PFSK-1 (cell line): ENCODE data around the gene PTPRT.

Experiments
- FOXP2 ChIP-seq: optimal IDR thresholded peaks from 2 replicates; pipeline ENCODE3; 2011; ENCODE audit warnings: borderline replicate concordance, control low read depth, inconsistent platforms; ENCODE audit not compliant: insufficient read depth; ENCODE audit errors: extremely low read length, extremely low read depth
- POLR2AphosphoS5 ChIP-seq: IDR thresholded peaks from 2 replicates; pipeline ENCODE4 v1.6.1; 2012; ENCODE audit warnings: low read depth, mild to moderate bottlenecking, control low read depth, low read length, moderate library complexity
- SIN3A ChIP-seq: IDR thresholded peaks from 2 replicates; pipeline ENCODE4 v1.6.1; 2012; ENCODE audit warnings: mild to moderate bottlenecking, low read length, moderate library complexity, borderline replicate concordance; ENCODE audit not compliant: insufficient read depth
- TAF1 ChIP-seq: IDR thresholded peaks from 2 replicates; pipeline ENCODE4 v1.6.1; 2012; ENCODE audit warnings: low read length, control low read depth, borderline replicate concordance; ENCODE audit not compliant: insufficient read depth
- TF ChIP-seq, protein P1 (sequence below), 2 experiments: IDR thresholded peaks; 2 replicates each; pipeline versions ENCODE4 v1.6.1 to v1.8.0; 2011 to 2012; ENCODE audit warnings: low read depth in 2 of 2, low read length in 2 of 2, control low read depth in 1 of 2, inconsistent platforms in 1 of 2, mild to moderate bottlenecking in 1 of 2, moderate library complexity in 1 of 2; ENCODE audit not compliant: insufficient read depth in 1 of 2

PTPRT gene

DNA sequence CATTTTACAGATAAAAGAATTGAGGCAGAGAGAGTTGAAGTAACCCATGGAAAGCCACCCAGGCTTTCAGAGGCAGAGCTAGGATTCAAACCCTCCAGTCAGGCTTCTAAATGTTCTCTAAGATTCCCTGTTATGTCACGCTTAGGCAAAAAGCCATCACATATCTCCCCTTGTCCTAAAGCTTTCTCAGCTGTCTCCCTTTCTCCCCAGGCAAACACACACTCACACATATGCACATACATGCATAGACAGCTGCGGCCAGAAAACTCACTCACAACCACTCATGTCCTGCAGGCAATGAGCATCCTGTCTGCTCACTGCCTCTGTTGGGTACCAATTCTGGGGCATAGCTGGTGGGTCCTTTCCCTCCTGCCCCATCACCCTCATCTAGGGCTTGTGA is 975.6 kb downstream of the PTPRT start:
- TF ChIP-seq FOXP2 (no peak), SIN3A (no peak), TAF1 (no peak), POLR2AphosphoS5 (no peak)
- TF ChIP-seq, protein P1, sequence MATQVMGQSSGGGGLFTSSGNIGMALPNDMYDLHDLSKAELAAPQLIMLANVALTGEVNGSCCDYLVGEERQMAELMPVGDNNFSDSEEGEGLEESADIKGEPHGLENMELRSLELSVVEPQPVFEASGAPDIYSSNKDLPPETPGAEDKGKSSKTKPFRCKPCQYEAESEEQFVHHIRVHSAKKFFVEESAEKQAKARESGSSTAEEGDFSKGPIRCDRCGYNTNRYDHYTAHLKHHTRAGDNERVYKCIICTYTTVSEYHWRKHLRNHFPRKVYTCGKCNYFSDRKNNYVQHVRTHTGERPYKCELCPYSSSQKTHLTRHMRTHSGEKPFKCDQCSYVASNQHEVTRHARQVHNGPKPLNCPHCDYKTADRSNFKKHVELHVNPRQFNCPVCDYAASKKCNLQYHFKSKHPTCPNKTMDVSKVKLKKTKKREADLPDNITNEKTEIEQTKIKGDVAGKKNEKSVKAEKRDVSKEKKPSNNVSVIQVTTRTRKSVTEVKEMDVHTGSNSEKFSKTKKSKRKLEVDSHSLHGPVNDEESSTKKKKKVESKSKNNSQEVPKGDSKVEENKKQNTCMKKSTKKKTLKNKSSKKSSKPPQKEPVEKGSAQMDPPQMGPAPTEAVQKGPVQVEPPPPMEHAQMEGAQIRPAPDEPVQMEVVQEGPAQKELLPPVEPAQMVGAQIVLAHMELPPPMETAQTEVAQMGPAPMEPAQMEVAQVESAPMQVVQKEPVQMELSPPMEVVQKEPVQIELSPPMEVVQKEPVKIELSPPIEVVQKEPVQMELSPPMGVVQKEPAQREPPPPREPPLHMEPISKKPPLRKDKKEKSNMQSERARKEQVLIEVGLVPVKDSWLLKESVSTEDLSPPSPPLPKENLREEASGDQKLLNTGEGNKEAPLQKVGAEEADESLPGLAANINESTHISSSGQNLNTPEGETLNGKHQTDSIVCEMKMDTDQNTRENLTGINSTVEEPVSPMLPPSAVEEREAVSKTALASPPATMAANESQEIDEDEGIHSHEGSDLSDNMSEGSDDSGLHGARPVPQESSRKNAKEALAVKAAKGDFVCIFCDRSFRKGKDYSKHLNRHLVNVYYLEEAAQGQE (IDR thresholded peaks at IDR 0.05; ENCODE audit: insufficient read depth in 1 of 2, low read depth in 2 of 2, low read length in 2 of 2): no peak

DNA sequence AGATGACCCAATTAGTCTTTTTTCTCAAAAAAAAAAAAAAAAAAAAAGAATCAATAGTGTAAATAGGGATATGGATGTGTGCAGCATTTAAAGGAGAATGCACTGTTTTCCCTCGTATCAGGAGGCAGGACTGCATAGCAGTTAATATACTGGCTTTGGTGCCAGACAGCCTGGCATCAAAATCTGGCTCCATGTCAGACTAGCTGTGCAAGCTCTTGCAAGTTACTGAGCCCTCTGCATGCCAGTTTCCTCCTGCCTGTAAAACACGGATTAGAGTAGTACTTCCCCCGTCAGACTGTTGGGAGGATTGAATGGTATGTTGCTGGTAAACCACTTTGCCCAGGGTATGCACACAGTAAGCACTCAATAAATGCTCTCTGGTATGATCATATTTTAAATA is 977.3 kb downstream of the PTPRT start:
- TF ChIP-seq TAF1: no peak
- TF ChIP-seq FOXP2: no peak
- no peak for TF ChIP-seq SIN3A
- TF ChIP-seq, protein P1 (IDR thresholded peaks at IDR 0.05; ENCODE audit: insufficient read depth in 1 of 2, low read depth in 2 of 2, low read length in 2 of 2): no peak
- no peak for TF ChIP-seq POLR2AphosphoS5

DNA sequence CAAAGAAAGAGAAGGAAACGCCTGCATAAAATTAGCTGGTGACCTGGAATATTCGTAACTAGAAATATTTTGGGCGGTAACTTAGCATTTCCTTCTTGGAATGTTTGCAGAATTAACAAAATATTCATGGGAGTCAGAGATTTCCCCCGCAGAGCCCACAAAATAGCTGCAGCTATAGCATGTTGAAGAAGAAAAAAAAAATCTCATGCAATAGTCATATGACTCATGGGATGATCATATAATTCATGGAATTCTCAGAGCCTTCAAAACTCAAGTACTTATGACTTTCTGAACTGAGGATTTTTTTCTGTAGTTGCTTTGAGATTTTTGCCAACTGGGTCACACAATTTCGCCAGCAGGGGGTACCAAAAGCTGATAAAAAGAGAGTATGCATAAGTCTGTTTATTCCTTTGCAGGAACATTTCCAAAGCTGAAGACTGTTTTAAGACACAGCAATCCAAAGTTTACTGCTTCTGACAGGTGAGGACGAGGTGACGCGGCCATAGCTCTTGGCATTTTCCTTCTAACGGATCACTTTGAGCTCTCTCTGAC is 985.5 kb downstream of the PTPRT start:
- TF ChIP-seq POLR2AphosphoS5 (no peak), FOXP2 (no peak), TAF1 (no peak), SIN3A (no peak)
- TF ChIP-seq, protein P1 (IDR thresholded peaks at IDR 0.05; ENCODE audit: insufficient read depth in 1 of 2, low read depth in 2 of 2, low read length in 2 of 2): no peak

DNA sequence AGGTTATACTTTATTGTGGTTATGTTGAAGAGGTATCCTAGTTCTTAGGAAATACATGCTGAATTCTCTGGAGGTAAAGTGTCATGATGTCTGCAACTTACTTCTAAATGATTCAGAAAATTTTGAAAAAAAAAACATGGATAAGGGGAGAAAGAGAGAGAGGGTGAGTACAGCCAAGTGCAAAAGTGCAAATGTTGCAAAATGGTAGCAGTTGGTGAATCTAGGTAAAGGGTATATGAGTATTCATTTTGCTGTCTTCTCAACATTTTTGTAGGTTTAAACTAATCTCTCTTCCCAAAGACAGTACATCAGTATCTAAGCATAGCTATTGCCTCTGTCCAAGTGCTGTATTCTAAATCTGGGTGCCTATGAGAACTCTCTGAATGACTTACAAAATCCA is 992.1 kb downstream of the PTPRT start:
- TF ChIP-seq TAF1 (no peak), POLR2AphosphoS5 (no peak), FOXP2 (no peak), SIN3A (no peak)

DNA sequence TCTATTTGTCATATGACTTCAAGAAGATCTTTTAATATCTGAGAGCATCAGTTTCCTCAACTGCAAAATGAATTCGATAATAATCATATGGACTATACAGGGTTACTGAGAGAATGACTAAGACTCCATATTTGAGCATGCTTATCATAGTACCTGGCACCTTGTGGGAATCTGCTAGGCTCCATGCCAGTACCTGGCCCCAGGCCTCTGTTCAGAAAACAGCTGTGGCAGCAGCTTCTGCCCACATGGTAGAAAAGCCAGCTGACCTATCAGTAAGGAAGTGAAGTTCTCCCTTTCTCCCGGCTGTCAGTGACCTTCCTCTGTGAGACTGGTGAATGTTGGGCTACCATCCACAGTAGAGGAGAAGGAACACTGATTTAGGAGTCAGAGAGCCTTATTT is 996.6 kb downstream of the PTPRT start:
- TF ChIP-seq FOXP2: no peak
- TF ChIP-seq, protein P1 (IDR thresholded peaks at IDR 0.05; ENCODE audit: insufficient read depth in 1 of 2, low read depth in 2 of 2, low read length in 2 of 2): no peak
- TF ChIP-seq TAF1: no peak
- no peak for TF ChIP-seq SIN3A
- no peak for TF ChIP-seq POLR2AphosphoS5
